Panc1 (cell line): ENCODE data around the gene KCNJ9. TPM values are rescaled to one million over a fixed set of nuclear protein-coding genes. Genes with fewer than 3 reads are reported as not detected.
A peak's percentile ranks its signal among the peaks of the same experiment; 100 is the strongest.

Experiments used
- ATAC-seq: fragments of 200-7000 bp; cut with Tn5 transposase; 2 replicates; pipeline ENCODE4 v1.9.1; 2020; ENCODE audit warnings: mild to moderate bottlenecking, moderate library complexity
- BruUV-seq: library from RNA; stranded (reverse); fragments of 400-500 nt; replicated peaks from 2 replicates; lab custom pipeline; 2021; lab: Mats Ljungman, UMichigan
- CTCF ChIA-PET: fragments of 300-600 bp; sonication (Branson Sonifier 250); formaldehyde crosslinking; loops from one replicate; lab custom pipeline; 2022; ENCODE audit warnings: antibody characterized with exemption; lab: Charles Lee
- POLR2A ChIA-PET: fragments of 300-600 bp; sonication (Branson Sonifier 250); formaldehyde crosslinking; loops from one replicate; lab custom pipeline; 2022; ENCODE audit warnings: antibody characterized with exemption; lab: Charles Lee
- DNase-seq: peaks from one replicate; pipeline ENCODE4 v3.0.0-alpha.2; 2010; ENCODE audit warnings: low read depth, low spot score
- H3K27ac ChIP-seq: 2 replicates; pipeline ENCODE4 v1.5.1; 2011; ENCODE audit warnings: mild to moderate bottlenecking, low read length, inconsistent platforms
- H3K27me3 ChIP-seq: fragments of 200-500 bp; sonication (Bioruptor generic); 2 replicates; pipeline ENCODE4 v1.6.0; 2014; ENCODE audit warnings: low read length, inconsistent platforms; ENCODE audit not compliant: control insufficient read depth, insufficient read depth
- H3K36me3 ChIP-seq: fragments of 200-500 bp; sonication (Bioruptor generic); 2 replicates; pipeline ENCODE4 v1.5.1; 2014; ENCODE audit warnings: inconsistent platforms, mild to moderate bottlenecking, low read length, moderate library complexity; ENCODE audit not compliant: control insufficient read depth, insufficient read depth
- H3K4me1 ChIP-seq: 2 replicates; pipeline ENCODE4 v1.5.1; 2011; ENCODE audit warnings: inconsistent platforms, mild to moderate bottlenecking, low read length, moderate library complexity; ENCODE audit not compliant: control insufficient read depth, insufficient read depth
- H3K4me3 ChIP-seq, 2 experiments: 2 replicates each; pipeline ENCODE4 v1.5.1; 2011 to 2012; ENCODE audit warnings: low read depth in 2 of 2, low read length in 2 of 2, mild to moderate bottlenecking in 2 of 2, inconsistent platforms in 1 of 2, moderate library complexity in 1 of 2
- H3K9me3 ChIP-seq: fragments of 200-500 bp; sonication (Bioruptor generic); 2 replicates; pipeline ENCODE4 v1.5.1; 2014; ENCODE audit warnings: low read depth, mild to moderate bottlenecking, inconsistent platforms, low read length, moderate library complexity; ENCODE audit not compliant: control insufficient read depth, insufficient read depth
- POLR2AphosphoS5 ChIP-seq: IDR thresholded peaks from 2 replicates; pipeline ENCODE4 v1.6.1; 2012; ENCODE audit warnings: mild to moderate bottlenecking, low read depth, low read length, moderate library complexity
- SIN3A ChIP-seq: IDR thresholded peaks from 2 replicates; pipeline ENCODE4 v1.6.1; 2012; ENCODE audit warnings: low read depth, mild to moderate bottlenecking, low read length, moderate library complexity, borderline replicate concordance; ENCODE audit not compliant: insufficient read depth
- TCF7L2 ChIP-seq: IDR thresholded peaks from 2 replicates; pipeline ENCODE4 v1.6.1; 2011; ENCODE audit warnings: mild to moderate bottlenecking, low read depth, low read length, inconsistent platforms
- in situ Hi-C: cut with HindIII; loops from 2 replicates; pipeline ENCODE4 v1.10.0; 2016; ENCODE audit warnings: low sequenced_read_pairs, low pct_unique_long_range_greater_than_20kb
- intact Hi-C: fragments of 100-400 bp; cut with micrococcal nuclease; formaldehyde crosslinking; loops from one replicate; pipeline ENCODE4 v1.10.0; 2022; ENCODE audit not compliant: unreplicated experiment
- total RNA-seq: library from RNA; stranded (reverse); gene quantifications from one replicate; pipeline ENCODE4 v1.2.1, GENCODE V29; 2021; ENCODE audit not compliant: unreplicated experiment
- TF ChIP-seq, protein P1 (sequence below): fragments of 450-650 bp; IDR thresholded peaks from 2 replicates; pipeline ENCODE4 v1.5.1; 2017; ENCODE audit warnings: mild to moderate bottlenecking
- TF ChIP-seq, protein P2 (sequence below), 2 experiments: IDR thresholded peaks; 2 replicates each; pipeline ENCODE4 v1.6.1; 2011 to 2012; ENCODE audit warnings: low read depth in 2 of 2, control low read depth in 1 of 2, low read length in 1 of 2, mild to moderate bottlenecking in 1 of 2, moderate library complexity in 1 of 2; ENCODE audit not compliant: insufficient read depth in 1 of 2

The KCNJ9 gene
- total RNA-seq, 1 experiment from 2014 or later = not detected

DNA sequence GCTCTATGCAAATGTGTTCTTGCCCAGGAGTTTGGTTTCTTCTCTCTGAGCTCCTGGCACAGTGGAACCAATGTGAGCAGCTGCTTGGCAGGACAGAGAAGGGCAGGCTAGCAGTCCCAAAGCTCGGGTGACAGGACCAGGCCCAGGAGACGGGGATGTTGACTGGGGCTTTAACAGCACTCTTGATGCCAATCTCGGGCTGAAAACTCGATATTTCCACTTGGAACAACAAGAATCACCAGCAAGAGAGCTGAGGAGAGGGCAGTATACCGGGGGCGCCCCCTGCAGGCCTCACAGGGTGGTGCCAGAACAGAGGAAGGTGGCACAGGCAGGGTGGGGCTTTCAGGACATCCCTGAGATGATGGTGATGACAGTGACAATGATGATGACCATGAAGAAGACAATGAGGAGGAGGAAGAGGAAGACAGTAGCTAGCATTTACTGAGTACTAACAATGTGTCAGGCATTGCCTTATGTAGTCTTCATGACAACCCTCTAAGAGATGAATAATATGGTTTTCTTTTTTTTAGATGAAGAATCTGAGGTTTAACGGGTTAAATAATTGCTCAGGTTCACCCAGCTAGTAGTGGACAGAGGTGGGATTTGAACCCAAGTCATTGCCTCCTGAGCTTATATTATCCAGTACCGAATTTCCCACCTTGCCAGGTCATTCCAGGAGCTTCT lies 2.7 kb upstream of the KCNJ9 start:
- peaks cover 28% of the 10 kb centered on the region for H3K27me3 ChIP-seq
- ChIA-PET POLR2A (no interaction called here), CTCF (interaction anchor here (0.6 to 2.4 kb wide), 5 partner anchors 8 to 73 kb away, joined by 4 to 11 read pairs (median 8); no protein-coding TSS in a partner anchor)
- ATAC-seq (peak; percentile 81; the same call in 1 of the 2 replicates), DNase-seq (no peak)
- intact Hi-C loops = no loop called here
- H3K9me3 ChIP-seq = no peaks in the 10 kb centered on the region
- H3K36me3 ChIP-seq = no peaks in the 10 kb centered on the region
- H3K27ac ChIP-seq = no peak overlapping the region
- in situ Hi-C loops = no loop called here
- no TSS peak for BruUV-seq
- H3K4me1 ChIP-seq = no peaks in the 10 kb centered on the region
- no peak overlapping the region for H3K4me3 ChIP-seq
- TF ChIP-seq POLR2AphosphoS5 = no peak
- TF ChIP-seq, protein P1, sequence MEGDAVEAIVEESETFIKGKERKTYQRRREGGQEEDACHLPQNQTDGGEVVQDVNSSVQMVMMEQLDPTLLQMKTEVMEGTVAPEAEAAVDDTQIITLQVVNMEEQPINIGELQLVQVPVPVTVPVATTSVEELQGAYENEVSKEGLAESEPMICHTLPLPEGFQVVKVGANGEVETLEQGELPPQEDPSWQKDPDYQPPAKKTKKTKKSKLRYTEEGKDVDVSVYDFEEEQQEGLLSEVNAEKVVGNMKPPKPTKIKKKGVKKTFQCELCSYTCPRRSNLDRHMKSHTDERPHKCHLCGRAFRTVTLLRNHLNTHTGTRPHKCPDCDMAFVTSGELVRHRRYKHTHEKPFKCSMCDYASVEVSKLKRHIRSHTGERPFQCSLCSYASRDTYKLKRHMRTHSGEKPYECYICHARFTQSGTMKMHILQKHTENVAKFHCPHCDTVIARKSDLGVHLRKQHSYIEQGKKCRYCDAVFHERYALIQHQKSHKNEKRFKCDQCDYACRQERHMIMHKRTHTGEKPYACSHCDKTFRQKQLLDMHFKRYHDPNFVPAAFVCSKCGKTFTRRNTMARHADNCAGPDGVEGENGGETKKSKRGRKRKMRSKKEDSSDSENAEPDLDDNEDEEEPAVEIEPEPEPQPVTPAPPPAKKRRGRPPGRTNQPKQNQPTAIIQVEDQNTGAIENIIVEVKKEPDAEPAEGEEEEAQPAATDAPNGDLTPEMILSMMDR = peak; percentile 92
- TF ChIP-seq SIN3A = no peak

DNA sequence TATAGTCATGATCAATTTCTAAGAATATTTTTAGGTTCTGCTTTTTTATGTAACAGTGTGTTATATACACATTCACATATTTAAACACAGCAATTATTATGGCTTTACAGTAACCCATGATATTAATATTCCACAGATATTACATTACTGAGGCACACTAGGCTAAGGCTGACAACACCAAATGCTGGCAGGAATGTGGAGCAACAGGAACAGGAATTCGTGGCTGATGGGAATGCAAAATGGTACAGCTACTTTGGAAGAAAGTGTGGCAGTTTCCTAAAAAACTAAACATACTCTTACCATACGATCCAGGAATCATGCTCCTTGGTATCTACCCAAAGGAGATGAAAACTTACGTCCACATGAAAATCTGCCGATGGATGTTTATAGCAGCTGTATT lies 1.9 kb upstream of the KCNJ9 start:
- H3K9me3 ChIP-seq = no peaks in the 10 kb centered on the region
- in situ Hi-C loops (no loop called here), intact Hi-C loops (no loop called here)
- peaks cover 28% of the 10 kb centered on the region for H3K27me3 ChIP-seq
- POLR2A ChIA-PET = no interaction called here
- H3K27ac ChIP-seq = no peak overlapping the region
- BruUV-seq = no TSS peak
- ATAC-seq (no peak), DNase-seq (no peak)
- no peaks in the 10 kb centered on the region for H3K36me3 ChIP-seq
- no peak overlapping the region for H3K4me3 ChIP-seq
- CTCF ChIA-PET = interaction anchor here (0.6 to 2.4 kb wide), 3 partner anchors 21 to 73 kb away, joined by 8 to 11 read pairs (median 11); no protein-coding TSS in a partner anchor
- H3K4me1 ChIP-seq = no peaks in the 10 kb centered on the region
- TF ChIP-seq, protein P2, sequence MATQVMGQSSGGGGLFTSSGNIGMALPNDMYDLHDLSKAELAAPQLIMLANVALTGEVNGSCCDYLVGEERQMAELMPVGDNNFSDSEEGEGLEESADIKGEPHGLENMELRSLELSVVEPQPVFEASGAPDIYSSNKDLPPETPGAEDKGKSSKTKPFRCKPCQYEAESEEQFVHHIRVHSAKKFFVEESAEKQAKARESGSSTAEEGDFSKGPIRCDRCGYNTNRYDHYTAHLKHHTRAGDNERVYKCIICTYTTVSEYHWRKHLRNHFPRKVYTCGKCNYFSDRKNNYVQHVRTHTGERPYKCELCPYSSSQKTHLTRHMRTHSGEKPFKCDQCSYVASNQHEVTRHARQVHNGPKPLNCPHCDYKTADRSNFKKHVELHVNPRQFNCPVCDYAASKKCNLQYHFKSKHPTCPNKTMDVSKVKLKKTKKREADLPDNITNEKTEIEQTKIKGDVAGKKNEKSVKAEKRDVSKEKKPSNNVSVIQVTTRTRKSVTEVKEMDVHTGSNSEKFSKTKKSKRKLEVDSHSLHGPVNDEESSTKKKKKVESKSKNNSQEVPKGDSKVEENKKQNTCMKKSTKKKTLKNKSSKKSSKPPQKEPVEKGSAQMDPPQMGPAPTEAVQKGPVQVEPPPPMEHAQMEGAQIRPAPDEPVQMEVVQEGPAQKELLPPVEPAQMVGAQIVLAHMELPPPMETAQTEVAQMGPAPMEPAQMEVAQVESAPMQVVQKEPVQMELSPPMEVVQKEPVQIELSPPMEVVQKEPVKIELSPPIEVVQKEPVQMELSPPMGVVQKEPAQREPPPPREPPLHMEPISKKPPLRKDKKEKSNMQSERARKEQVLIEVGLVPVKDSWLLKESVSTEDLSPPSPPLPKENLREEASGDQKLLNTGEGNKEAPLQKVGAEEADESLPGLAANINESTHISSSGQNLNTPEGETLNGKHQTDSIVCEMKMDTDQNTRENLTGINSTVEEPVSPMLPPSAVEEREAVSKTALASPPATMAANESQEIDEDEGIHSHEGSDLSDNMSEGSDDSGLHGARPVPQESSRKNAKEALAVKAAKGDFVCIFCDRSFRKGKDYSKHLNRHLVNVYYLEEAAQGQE (IDR thresholded peaks at IDR 0.05; ENCODE audit: insufficient read depth in 1 of 2, low read depth in 2 of 2, low read length in 1 of 2) = no peak
- TF ChIP-seq, protein P1 = no peak
- TF ChIP-seq SIN3A (no peak), POLR2AphosphoS5 (no peak), TCF7L2 (no peak)
